ENCODE measurements around the gene PTGS1. TPM values are rescaled to one million over a fixed set of nuclear protein-coding genes. Genes with fewer than 3 reads are reported as not detected.
"Not testable (repeated sequence)": the region's sequence is repeated elsewhere in the genome, so short reads cannot be mapped to it uniquely, and the experiment has no call there.

Gene PTGS1
- total RNA-seq, 4 donors from 2014 or later: 2.2 to 7.3 (median 4.4) TPM

DNA sequence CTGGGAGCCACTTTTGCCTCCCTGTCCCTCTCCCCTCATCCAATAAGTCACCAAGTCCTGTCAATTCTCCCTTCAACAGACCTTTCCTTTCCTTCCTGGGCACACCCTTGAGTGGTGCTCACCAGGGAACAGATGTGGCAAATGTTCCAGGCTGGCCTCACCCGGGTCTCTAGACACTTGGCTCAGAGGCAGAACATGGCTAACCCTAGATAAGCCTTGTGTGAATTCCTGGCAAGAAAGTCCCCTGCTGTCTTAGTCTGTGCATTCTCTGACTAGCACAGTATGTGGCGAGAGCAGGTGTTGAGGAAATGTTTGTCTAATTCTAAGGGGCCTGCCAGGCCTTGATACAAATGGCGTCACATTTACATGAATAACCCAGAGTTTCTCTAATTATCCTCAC, 41.2 kb upstream of the PTGS1 start:
- no peaks in the 10 kb centered on the region for H3K9me3 ChIP-seq
- no peak overlapping the region for H3K4me3 ChIP-seq
- H3K27me3 ChIP-seq: no peaks in the 10 kb centered on the region
- 85 to 87% methylated on average over 3 of the region's 3 CpGs for WGBS, 2 donors
- no peak for TF ChIP-seq POLR2A (IDR thresholded peaks at IDR 0.05)
- no peak for TF ChIP-seq CTCF (IDR thresholded peaks at IDR 0.05)
- no peak for TF ChIP-seq EP300 (IDR thresholded peaks at IDR 0.05)
- peaks cover 0 to 37% (median 0%) of the 10 kb centered on the region in 3 donors for H3K36me3 ChIP-seq
- H3K27ac ChIP-seq: no peak overlapping the region
- no peak for DNase-seq (ENCODE audit: low spot score in 2 of 2)
- peaks cover 0 to 5% (median 0%) of the 10 kb centered on the region in 4 donors for H3K4me1 ChIP-seq

DNA sequence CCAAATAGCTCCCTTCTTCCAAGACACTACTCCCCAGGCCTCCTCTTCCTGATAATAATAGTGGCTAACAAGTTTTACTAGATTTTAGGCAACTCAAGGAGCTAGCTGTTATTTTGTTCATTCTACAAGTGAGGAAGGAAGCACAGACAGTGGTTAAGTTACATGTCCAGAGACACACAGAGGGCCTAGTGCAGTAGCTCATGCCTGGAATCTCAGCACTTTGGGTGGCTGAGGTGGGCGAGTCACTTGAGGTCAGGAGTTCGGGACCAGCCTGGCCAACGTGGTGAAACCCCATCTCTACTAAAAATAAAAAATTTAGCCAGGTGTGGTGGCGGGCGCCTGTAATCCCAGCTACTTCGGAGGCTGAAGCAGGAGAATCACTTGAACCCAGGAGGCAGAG, 40.4 kb upstream of the PTGS1 start:
- not testable (repeated sequence) for DNase-seq (ENCODE audit: low spot score in 2 of 2); H3K4me3 ChIP-seq; H3K27ac ChIP-seq; H3K27me3 ChIP-seq; H3K4me1 ChIP-seq; H3K9me3 ChIP-seq
- WGBS, 2 donors: 81 to 91% methylated on average over 6 of the region's 6 CpGs
- H3K36me3 ChIP-seq: peaks cover 0 to 30% (median 0%) of the 10 kb centered on the region in 3 donors

- Histone ChIP-seq H3K27ac (no peak overlapping the region), H3K9me3 (no peaks in the 10 kb centered on the region), H3K36me3 (peaks cover 0 to 23% (median 0%) of the 10 kb centered on the region in 3 donors), H3K27me3 (no peaks in the 10 kb centered on the region), H3K4me3 (no peak overlapping the region), H3K4me1 (no peaks in the 10 kb centered on the region)
- 57 to 65% methylated on average over 3 of the region's 3 CpGs for WGBS, 2 donors
- no peak for DNase-seq (ENCODE audit: low spot score in 2 of 2)
- TF ChIP-seq EP300 (IDR thresholded peaks at IDR 0.05): no peak
Observed at GRCh38 chr9:122331523-122331927, 39.3 kb upstream of the PTGS1 start.

DNA sequence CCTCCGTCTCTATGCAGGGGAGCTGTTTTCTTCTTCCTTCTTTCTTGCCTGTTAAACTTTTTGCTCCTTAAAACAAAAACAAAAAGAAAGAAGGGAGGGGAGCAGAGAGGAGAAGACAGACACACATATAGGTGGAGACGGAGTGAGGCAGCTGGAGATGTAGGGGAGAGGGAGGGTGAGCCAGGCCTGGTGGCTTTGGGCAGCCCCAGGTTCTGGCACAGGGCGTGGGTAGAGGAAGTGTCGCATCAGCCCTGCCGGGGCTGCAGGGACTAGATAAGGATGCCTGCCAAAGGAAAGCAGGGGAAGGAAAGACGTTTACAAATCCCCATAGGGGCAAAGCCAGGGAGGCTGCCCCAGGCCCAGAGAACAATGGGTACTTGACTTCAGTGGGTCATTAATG, 38.7 kb upstream of the PTGS1 start:
- no peak for TF ChIP-seq CTCF (IDR thresholded peaks at IDR 0.05)
- TF ChIP-seq EP300 (IDR thresholded peaks at IDR 0.05): peak in 1 of 2 donors; percentile 51
- no peak overlapping the region for H3K27ac ChIP-seq
- H3K9me3 ChIP-seq: no peaks in the 10 kb centered on the region
- DNase-seq (ENCODE audit: low spot score in 2 of 2): no peak
- H3K4me1 ChIP-seq: no peaks in the 10 kb centered on the region
- peaks cover 0 to 20% (median 0%) of the 10 kb centered on the region in 3 donors for H3K36me3 ChIP-seq
- 37 to 38% methylated on average over 6 of the region's 6 CpGs for WGBS, 2 donors
- H3K27me3 ChIP-seq: no peaks in the 10 kb centered on the region
- no peak overlapping the region for H3K4me3 ChIP-seq

- H3K4me3 ChIP-seq: no peak overlapping the region
- 48 to 52% methylated on average over 7 of the region's 7 CpGs for WGBS, 2 donors
- H3K9me3 ChIP-seq: no peaks in the 10 kb centered on the region
- H3K4me1 ChIP-seq: no peaks in the 10 kb centered on the region
- peaks cover 0 to 17% (median 0%) of the 10 kb centered on the region in 3 donors for H3K36me3 ChIP-seq
- H3K27ac ChIP-seq: no peak overlapping the region
- TF ChIP-seq POLR2A (IDR thresholded peaks at IDR 0.05) (no peak), EP300 (IDR thresholded peaks at IDR 0.05) (no peak), CTCF (IDR thresholded peaks at IDR 0.05) (no peak)
- no peak for DNase-seq (ENCODE audit: low spot score in 2 of 2)
- H3K27me3 ChIP-seq: no peaks in the 10 kb centered on the region
Observed at GRCh38 chr9:122332644-122333043, 38.2 kb upstream of the PTGS1 start.

DNA sequence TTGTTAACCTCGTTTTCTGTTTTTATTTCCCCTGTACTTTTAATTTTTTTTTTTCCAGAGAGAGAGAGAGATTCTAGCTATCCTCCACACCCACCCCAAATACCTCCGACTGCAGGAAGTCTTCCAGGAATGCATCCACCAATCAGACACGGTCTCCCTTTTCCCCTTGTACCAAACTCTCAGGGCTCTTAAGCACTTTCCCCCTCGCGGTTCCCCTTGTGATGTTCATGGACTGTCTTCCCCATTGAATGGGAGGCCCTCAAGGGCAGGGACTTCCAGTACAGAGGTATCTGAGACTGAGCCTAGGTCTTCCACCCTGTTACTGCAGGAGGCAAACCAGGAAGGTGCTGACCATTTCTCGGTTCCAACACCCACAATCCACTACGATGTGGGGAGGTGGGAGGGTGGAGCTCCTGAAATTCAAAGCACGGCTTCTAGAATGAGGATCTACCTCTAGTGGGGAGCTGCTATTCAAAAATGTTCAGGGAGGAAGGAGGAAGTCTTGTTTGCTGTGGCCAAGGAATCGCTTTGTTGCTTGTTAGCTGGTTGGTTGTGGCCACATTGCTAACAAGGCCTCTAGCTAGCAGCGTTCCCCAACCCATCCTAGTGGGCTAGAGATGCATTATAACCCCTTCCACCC, 37.5 kb upstream of the PTGS1 start:
- Histone ChIP-seq H3K36me3 (peaks cover 0 to 17% (median 0%) of the 10 kb centered on the region in 3 donors), H3K27ac (no peak overlapping the region), H3K4me1 (no peaks in the 10 kb centered on the region), H3K4me3 (no peak overlapping the region), H3K27me3 (no peaks in the 10 kb centered on the region), H3K9me3 (no peaks in the 10 kb centered on the region)
- DNase-seq (ENCODE audit: low spot score in 2 of 2): no peak
- TF ChIP-seq POLR2A (IDR thresholded peaks at IDR 0.05): no peak
- no peak for TF ChIP-seq CTCF (IDR thresholded peaks at IDR 0.05)
- no peak for TF ChIP-seq EP300 (IDR thresholded peaks at IDR 0.05)
- 64 to 67% methylated on average over 10 of the region's 10 CpGs for WGBS, 2 donors
